Caco-2 (cell line): Measurements from ENCODE around the gene TNS1. TPM values are rescaled to one million over a fixed set of nuclear protein-coding genes. Genes with fewer than 3 reads are reported as not detected.

Experiments used
- BruUV-seq: library from RNA; stranded (reverse); fragments of 400-500 nt; replicated peaks from 2 replicates; lab custom pipeline; 2021; lab: Mats Ljungman, UMichigan
- CTCF ChIA-PET: fragments of 300-600 bp; sonication (Branson Sonifier 250); formaldehyde crosslinking; loops from one replicate; lab custom pipeline; 2022; ENCODE audit warnings: antibody characterized with exemption; lab: Charles Lee
- POLR2A ChIA-PET: fragments of 300-600 bp; sonication (Branson Sonifier 250); formaldehyde crosslinking; loops from one replicate; lab custom pipeline; 2022; ENCODE audit warnings: antibody characterized with exemption; lab: Charles Lee
- DNase-seq, 2 experiments: peaks; one replicate each; pipeline versions ENCODE4 v3.0.0 to v3.0.0-alpha.2; 2020 to 2022
- H3K27me3 ChIP-seq: replicated peaks from 2 replicates; pipeline ENCODE4 v1.6.0; 2011; ENCODE audit warnings: low read length; ENCODE audit not compliant: control insufficient read depth, insufficient read depth
- H3K36me3 ChIP-seq: 2 replicates; pipeline ENCODE4 v1.5.1; 2011; ENCODE audit warnings: low read length; ENCODE audit not compliant: control insufficient read depth, insufficient read depth
- H3K4me1 ChIP-seq: fragments of 250-450 bp; sonication (Bioruptor Pico); 2 replicates; pipeline ENCODE4 v1.5.1; 2020; ENCODE audit warnings: mild to moderate bottlenecking
- H3K4me3 ChIP-seq: 2 replicates; pipeline ENCODE4 v1.5.1; 2011; ENCODE audit warnings: low read depth, mild to moderate bottlenecking, control low read depth, low read length
- H3K9me3 ChIP-seq: fragments of 250-450 bp; sonication (Bioruptor Pico); 2 replicates; pipeline ENCODE4 v1.5.1; 2020; ENCODE audit warnings: mild to moderate bottlenecking, moderate library complexity
- H3K27ac Mint-ChIP-seq: one replicate; pipeline ENCODE4 v1.8.0; 2022; ENCODE audit warnings: mixed read lengths; ENCODE audit not compliant: unreplicated experiment
- H3K27me3 Mint-ChIP-seq: one replicate; pipeline ENCODE4 v1.8.0; 2022; ENCODE audit warnings: mixed read lengths; ENCODE audit not compliant: insufficient read depth, unreplicated experiment
- H3K36me3 Mint-ChIP-seq: one replicate; pipeline ENCODE4 v1.8.0; 2022; ENCODE audit warnings: mild to moderate bottlenecking, mixed read lengths; ENCODE audit not compliant: insufficient read depth, unreplicated experiment
- H3K4me1 Mint-ChIP-seq: one replicate; pipeline ENCODE4 v1.8.0; 2022; ENCODE audit warnings: low read depth, mixed read lengths; ENCODE audit not compliant: unreplicated experiment
- H3K4me3 Mint-ChIP-seq: one replicate; pipeline ENCODE4 v1.8.0; 2022; ENCODE audit warnings: mild to moderate bottlenecking, moderate library complexity, mixed read lengths; ENCODE audit not compliant: unreplicated experiment
- H3K9me3 Mint-ChIP-seq: one replicate; pipeline ENCODE4 v1.8.0; 2022; ENCODE audit warnings: mixed read lengths; ENCODE audit not compliant: unreplicated experiment
- intact Hi-C: fragments of 100-400 bp; cut with micrococcal nuclease; formaldehyde crosslinking; loops from one replicate; pipeline ENCODE4 v1.10.0; 2022; ENCODE audit not compliant: unreplicated experiment
- total RNA-seq: library from RNA; stranded (reverse); gene quantifications from 2 replicates; pipeline ENCODE4 v1.2.3, GENCODE V29; 2022
- TF ChIP-seq, protein P1 (sequence below), 2 experiments: fragments of 200-600 bp in 1 of 2; IDR thresholded peaks; 1 replicate in 1 of 2; 2 replicates in 1 of 2; pipeline versions ENCODE4 v1.5.1 to v1.8.0; 2011 to 2022; ENCODE audit warnings: antibody characterized with exemption in 1 of 2, control low read depth in 1 of 2, inconsistent platforms in 1 of 2, low read depth in 1 of 2, low read length in 1 of 2, mild to moderate bottlenecking in 1 of 2, moderate library complexity in 1 of 2; ENCODE audit not compliant: insufficient read depth in 1 of 2, severe bottlenecking in 1 of 2, unreplicated experiment in 1 of 2

The TNS1 gene
- total RNA-seq, 1 experiment from 2014 or later: 16.1 TPM

DNA sequence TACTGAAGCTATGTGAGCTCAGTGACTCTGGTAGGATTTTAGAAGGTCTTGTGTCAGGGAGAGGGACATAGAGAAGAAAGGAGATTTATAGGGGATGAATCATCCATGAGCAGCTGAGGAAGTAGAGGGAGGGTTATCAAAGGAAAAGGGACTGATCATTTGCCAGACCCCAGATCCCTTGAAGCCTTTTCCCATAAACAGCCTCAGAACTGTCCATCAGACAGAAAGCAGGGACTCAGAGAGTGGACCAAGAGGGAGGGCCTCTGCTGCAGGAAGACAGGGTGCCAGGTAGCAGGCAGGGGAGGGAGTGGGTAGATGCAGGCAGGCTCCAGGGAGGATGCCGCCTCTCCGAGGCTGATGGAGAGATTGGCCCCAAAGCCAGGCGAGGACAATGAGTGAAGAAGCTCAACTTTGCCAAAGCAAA is 133.9 kb downstream of the TNS1 start:
- no peak for DNase-seq
- no peaks in the 10 kb centered on the region for H3K4me1 Mint-ChIP-seq
- TF ChIP-seq, protein P1, sequence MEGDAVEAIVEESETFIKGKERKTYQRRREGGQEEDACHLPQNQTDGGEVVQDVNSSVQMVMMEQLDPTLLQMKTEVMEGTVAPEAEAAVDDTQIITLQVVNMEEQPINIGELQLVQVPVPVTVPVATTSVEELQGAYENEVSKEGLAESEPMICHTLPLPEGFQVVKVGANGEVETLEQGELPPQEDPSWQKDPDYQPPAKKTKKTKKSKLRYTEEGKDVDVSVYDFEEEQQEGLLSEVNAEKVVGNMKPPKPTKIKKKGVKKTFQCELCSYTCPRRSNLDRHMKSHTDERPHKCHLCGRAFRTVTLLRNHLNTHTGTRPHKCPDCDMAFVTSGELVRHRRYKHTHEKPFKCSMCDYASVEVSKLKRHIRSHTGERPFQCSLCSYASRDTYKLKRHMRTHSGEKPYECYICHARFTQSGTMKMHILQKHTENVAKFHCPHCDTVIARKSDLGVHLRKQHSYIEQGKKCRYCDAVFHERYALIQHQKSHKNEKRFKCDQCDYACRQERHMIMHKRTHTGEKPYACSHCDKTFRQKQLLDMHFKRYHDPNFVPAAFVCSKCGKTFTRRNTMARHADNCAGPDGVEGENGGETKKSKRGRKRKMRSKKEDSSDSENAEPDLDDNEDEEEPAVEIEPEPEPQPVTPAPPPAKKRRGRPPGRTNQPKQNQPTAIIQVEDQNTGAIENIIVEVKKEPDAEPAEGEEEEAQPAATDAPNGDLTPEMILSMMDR (IDR thresholded peaks at IDR 0.05; ENCODE audit: insufficient read depth in 1 of 2, low read depth in 1 of 2, low read length in 1 of 2, severe bottlenecking in 1 of 2, unreplicated experiment in 1 of 2): no peak
- peak overlapping the region; percentile 51 for H3K27ac Mint-ChIP-seq
- H3K36me3 Mint-ChIP-seq: no peaks in the 10 kb centered on the region
- ChIA-PET POLR2A (no interaction called here), CTCF (interaction anchor here (0.7 to 1.2 kb wide), 2 partner anchors 57 to 83 kb away, joined by 3 read pairs; no protein-coding TSS in a partner anchor)
- Histone ChIP-seq H3K36me3 (no peaks in the 10 kb centered on the region; the same call in 1 of the 2 replicates), H3K4me1 (no peaks in the 10 kb centered on the region), H3K27me3 (no peaks in the 10 kb centered on the region), H3K4me3 (no peak overlapping the region), H3K9me3 (no peaks in the 10 kb centered on the region)
- H3K9me3 Mint-ChIP-seq: no peaks in the 10 kb centered on the region
- BruUV-seq: no TSS peak
- H3K27me3 Mint-ChIP-seq: no peaks in the 10 kb centered on the region
- H3K4me3 Mint-ChIP-seq: no peak overlapping the region
- intact Hi-C loops: no loop called here

DNA sequence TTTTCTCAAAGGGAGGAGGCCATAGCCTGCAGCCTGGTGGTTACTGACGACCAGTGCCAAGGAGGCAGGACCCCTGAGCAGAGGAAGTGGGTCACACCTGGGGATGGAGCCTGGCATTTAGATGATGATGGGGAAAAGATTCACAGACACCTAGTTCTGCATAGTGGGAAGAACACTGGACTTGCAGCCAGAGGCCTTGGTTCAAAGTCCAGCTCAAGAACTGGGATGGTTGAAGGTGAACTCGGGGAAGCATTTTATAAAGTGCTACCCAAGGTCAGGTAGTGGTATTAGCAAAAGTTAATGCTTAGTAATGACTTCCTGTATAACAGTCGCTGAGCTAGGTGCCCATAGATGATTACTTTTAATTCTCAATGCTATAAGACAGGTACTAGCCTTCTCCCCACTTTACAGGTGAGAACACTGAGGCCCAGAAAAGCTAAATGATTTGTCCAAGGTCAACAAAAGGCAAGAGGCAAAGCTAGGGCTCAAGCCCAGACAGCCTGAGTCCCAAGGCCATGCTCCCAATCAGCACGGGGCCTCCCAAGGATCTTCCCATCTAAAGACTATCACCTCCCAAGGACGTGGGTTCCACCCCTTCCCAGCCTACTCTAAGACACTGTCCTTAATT is 134.4 kb downstream of the TNS1 start:
- H3K4me3 ChIP-seq: no peak overlapping the region
- H3K9me3 ChIP-seq: no peaks in the 10 kb centered on the region
- ChIA-PET POLR2A (no interaction called here), CTCF (interaction anchor here (0.7 to 1.2 kb wide), 2 partner anchors 56 to 83 kb away, joined by 3 read pairs; no protein-coding TSS in a partner anchor)
- H3K36me3 ChIP-seq: no peaks in the 10 kb centered on the region; the same call in 1 of the 2 replicates
- TF ChIP-seq, protein P1 (IDR thresholded peaks at IDR 0.05; ENCODE audit: insufficient read depth in 1 of 2, low read depth in 1 of 2, low read length in 1 of 2, severe bottlenecking in 1 of 2, unreplicated experiment in 1 of 2): no peak
- intact Hi-C loops: no loop called here
- BruUV-seq: no TSS peak
- no peaks in the 10 kb centered on the region for H3K27me3 Mint-ChIP-seq
- no peaks in the 10 kb centered on the region for H3K36me3 Mint-ChIP-seq
- H3K4me1 Mint-ChIP-seq: no peaks in the 10 kb centered on the region
- H3K27ac Mint-ChIP-seq: peak overlapping the region; percentile 51
- H3K9me3 Mint-ChIP-seq: no peaks in the 10 kb centered on the region
- no peak for DNase-seq
- no peaks in the 10 kb centered on the region for H3K27me3 ChIP-seq
- H3K4me1 ChIP-seq: no peaks in the 10 kb centered on the region
- no peak overlapping the region for H3K4me3 Mint-ChIP-seq

DNA sequence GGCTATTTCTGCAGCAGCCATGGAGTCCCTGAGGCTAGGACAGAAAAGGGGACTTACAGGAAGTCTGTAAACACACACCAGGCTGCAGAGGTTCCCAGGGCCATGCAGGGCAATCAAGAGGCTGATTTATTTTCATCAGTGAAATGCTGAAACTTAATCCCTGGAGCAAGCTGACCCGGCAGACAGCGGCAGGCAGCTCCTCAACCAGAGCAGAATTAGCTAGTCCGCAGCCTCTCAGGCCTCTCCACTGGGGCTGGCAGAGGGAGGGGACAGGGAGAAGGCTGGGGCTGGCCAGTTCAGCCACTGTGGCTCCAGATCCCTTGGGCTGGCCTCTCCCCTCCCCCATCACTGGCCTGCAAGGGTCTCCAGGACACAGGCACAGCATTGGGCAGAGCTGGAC is 136.3 kb downstream of the TNS1 start:
- Mint-ChIP-seq H3K36me3 (no peaks in the 10 kb centered on the region), H3K9me3 (no peaks in the 10 kb centered on the region), H3K4me1 (no peaks in the 10 kb centered on the region), H3K4me3 (no peak overlapping the region), H3K27ac (no peak overlapping the region), H3K27me3 (peaks cover 2% of the 10 kb centered on the region)
- H3K36me3 ChIP-seq: no peaks in the 10 kb centered on the region
- H3K9me3 ChIP-seq: no peaks in the 10 kb centered on the region
- ChIA-PET POLR2A (no interaction called here), CTCF (no interaction called here)
- intact Hi-C loops: no loop called here
- no peaks in the 10 kb centered on the region for H3K4me1 ChIP-seq
- no peak for DNase-seq
- H3K4me3 ChIP-seq: no peak overlapping the region
- H3K27me3 ChIP-seq: no peaks in the 10 kb centered on the region
- BruUV-seq: no TSS peak
- TF ChIP-seq, protein P1 (IDR thresholded peaks at IDR 0.05; ENCODE audit: insufficient read depth in 1 of 2, low read depth in 1 of 2, low read length in 1 of 2, severe bottlenecking in 1 of 2, unreplicated experiment in 1 of 2): no peak
